ENCODE results near the gene DTX3. TPM values are rescaled to one million over a fixed set of nuclear protein-coding genes. Genes with fewer than 3 reads are reported as not detected.

DTX3 gene
- total RNA-seq, 4 donors from 2014 or later, result 3.5 to 13.8 (median 6.8) TPM

DNA sequence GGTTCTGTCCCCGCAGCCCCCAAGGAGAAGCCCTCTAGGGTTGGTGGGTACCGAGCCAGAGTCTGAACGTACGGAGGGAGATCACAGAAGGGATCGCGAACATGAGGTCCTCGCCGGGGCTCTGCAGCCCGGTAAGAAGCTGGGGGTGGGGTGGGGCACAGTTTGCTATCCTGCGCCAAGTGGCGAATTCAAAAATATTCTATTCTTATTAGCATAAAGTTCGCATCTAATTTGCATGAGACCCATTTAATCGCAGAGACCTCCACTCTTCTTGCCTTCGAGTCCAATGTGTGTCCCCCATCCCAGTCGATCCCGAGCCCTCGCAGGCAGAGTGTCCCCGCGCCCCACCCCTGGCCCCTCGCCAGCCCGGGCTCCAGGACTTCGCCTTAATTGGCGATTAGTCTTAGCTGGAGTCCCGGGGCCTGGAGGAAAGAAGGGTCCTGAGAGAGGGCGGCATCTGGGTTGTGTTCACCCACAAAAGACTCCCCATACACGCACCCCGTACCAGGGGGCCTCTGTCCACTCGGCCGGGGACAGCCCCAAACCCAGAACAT is 6.0 kb downstream of the DTX3 start:
- in situ Hi-C loops (cut with MboI; ENCODE audit: low sequenced_read_pairs in 4 of 4) (no loop called here), intact Hi-C loops (cut with DNase I; ENCODE audit: low total_unique reads) (no loop called here)
- TF ChIP-seq POLR2A (IDR thresholded peaks at IDR 0.05), result no peak
- TF ChIP-seq CTCF (IDR thresholded peaks at IDR 0.05 in 4 of 5, conservative IDR thresholded peaks at IDR 0.05 in 1 of 5), result no peak
- Histone ChIP-seq H3K27ac (peak overlapping the region; percentile 58 to 76 (median 72)), H3K36me3 (no peaks in the 10 kb centered on the region), H3K4me3 (peak overlapping the region; percentile 54 to 65 (median 60)), H3K27me3 (peaks cover 23 to 60% (median 52%) of the 10 kb centered on the region in 3 donors), H3K4me1 (peaks cover 0 to 18% of the 10 kb centered on the region in 2 donors), H3K9me3 (no peaks in the 10 kb centered on the region)
- no peak for DNase-seq
- ATAC-seq, result peak in 1 of 2 donors; percentile 39

- peak; percentile 55 to 65 for ATAC-seq
- in situ Hi-C loops (cut with MboI; ENCODE audit: low sequenced_read_pairs in 4 of 4), result no loop called here
- H3K4me1 ChIP-seq, result peaks cover 0 to 18% of the 10 kb centered on the region in 2 donors
- no peaks in the 10 kb centered on the region for H3K9me3 ChIP-seq
- H3K36me3 ChIP-seq, result no peaks in the 10 kb centered on the region
- DNase-seq, result no peak
- peak within 1 kb of the TSS; percentile 54 to 65 (median 60) for H3K4me3 ChIP-seq
- H3K27me3 ChIP-seq, result peaks cover 21 to 64% (median 45%) of the 10 kb centered on the region in 3 donors
- intact Hi-C loops (cut with DNase I; ENCODE audit: low total_unique reads), result no loop called here
- H3K27ac ChIP-seq, result peak within 1 kb of the TSS; percentile 58 to 76 (median 72)
- TF ChIP-seq POLR2A (IDR thresholded peaks at IDR 0.05) (peak; percentile 32 to 36), CTCF (IDR thresholded peaks at IDR 0.05 in 4 of 5, conservative IDR thresholded peaks at IDR 0.05 in 1 of 5) (no peak)
Measured at GRCh38 chr12:57611108-57611826, 6.6 kb downstream of the DTX3 start, which contains the start of gene ARHGEF25. Gene ARHGEF25, plus strand, starts transcription at chr12:57611435. Its CDS starts 460 bp downstream, at chr12:57611895.

- in situ Hi-C loops (cut with MboI; ENCODE audit: low sequenced_read_pairs in 4 of 4) (no loop called here), intact Hi-C loops (cut with DNase I; ENCODE audit: low total_unique reads) (no loop called here)
- Histone ChIP-seq H3K9me3 (no peaks in the 10 kb centered on the region), H3K27me3 (peaks cover 21 to 61% (median 42%) of the 10 kb centered on the region in 3 donors), H3K4me1 (peaks cover 0 to 18% of the 10 kb centered on the region in 2 donors), H3K4me3 (peak overlapping the region; percentile 54 to 65 (median 60)), H3K36me3 (no peaks in the 10 kb centered on the region), H3K27ac (peak overlapping the region; percentile 58 to 76 (median 72))
- no peak for TF ChIP-seq POLR2A (IDR thresholded peaks at IDR 0.05)
- no peak for TF ChIP-seq CTCF (IDR thresholded peaks at IDR 0.05 in 4 of 5, conservative IDR thresholded peaks at IDR 0.05 in 1 of 5)
- no peak for DNase-seq
- no peak for ATAC-seq
Measured at GRCh38 chr12:57611827-57612710, 7.4 kb downstream of the DTX3 start.

GRCh38 chr12:57612711-57613426 is 8.2 kb downstream of the DTX3 start:
- intact Hi-C loops (cut with DNase I; ENCODE audit: low total_unique reads) (no loop called here), in situ Hi-C loops (cut with MboI; ENCODE audit: low sequenced_read_pairs in 4 of 4) (no loop called here)
- no peak for ATAC-seq
- H3K9me3 ChIP-seq, result no peaks in the 10 kb centered on the region
- H3K4me3 ChIP-seq, result no peak overlapping the region
- no peaks in the 10 kb centered on the region for H3K36me3 ChIP-seq
- no peak for DNase-seq
- H3K4me1 ChIP-seq, result peaks cover 0 to 18% of the 10 kb centered on the region in 2 donors
- peaks cover 26 to 57% (median 39%) of the 10 kb centered on the region in 3 donors for H3K27me3 ChIP-seq
- H3K27ac ChIP-seq, result peak overlapping the region in 1 of 4 donors; percentile 69
- TF ChIP-seq POLR2A (IDR thresholded peaks at IDR 0.05) (no peak), CTCF (IDR thresholded peaks at IDR 0.05 in 4 of 5, conservative IDR thresholded peaks at IDR 0.05 in 1 of 5) (no peak)

Measured in gastrocnemius medialis (tissue), 4 donors.